Activated CD8-positive, alpha-beta memory T cell treated with anti-CD3 and anti-CD28 coated beads, Interleukin-2, amount 10 ng/mL, durations not matched to agents 7 days and 5 days (primary cell): Measurements from ENCODE around the gene SLC7A6. TPM values are rescaled to one million over a fixed set of nuclear protein-coding genes. Genes with fewer than 3 reads are reported as not detected.
"Not testable (repeated sequence)": the region's sequence is repeated elsewhere in the genome, so short reads cannot be mapped to it uniquely, and the experiment has no call there.

ENCODE experiments used
- ATAC-seq: fragments of 150-1000 bp; cut with Tn5 transposase; one replicate; pipeline ENCODE4 v1.10.0; 2021; ENCODE audit warnings: moderate library complexity
- CTCF ChIA-PET: fragments of 350-600 bp; sonication (Branson Sonifier 250); formaldehyde crosslinking; loops from one replicate; lab custom pipeline; 2021; ENCODE audit warnings: antibody characterized with exemption; lab: Charles Lee
- DNase-seq: peaks from one replicate; pipeline ENCODE4 v3.0.0-alpha.2; 2020
- H3K27ac Mint-ChIP-seq: one replicate; pipeline ENCODE4 v1.8.0; 2021; ENCODE audit warnings: mild to moderate bottlenecking, mixed read lengths
- H3K27me3 Mint-ChIP-seq: one replicate; pipeline ENCODE4 v1.8.0; 2021; ENCODE audit warnings: mixed read lengths
- H3K36me3 Mint-ChIP-seq: one replicate; pipeline ENCODE4 v1.8.0; 2021; ENCODE audit warnings: mild to moderate bottlenecking, mixed read lengths
- H3K4me1 Mint-ChIP-seq: one replicate; pipeline ENCODE4 v1.8.0; 2021; ENCODE audit warnings: mixed read lengths
- H3K4me3 Mint-ChIP-seq: one replicate; pipeline ENCODE4 v1.8.0; 2021; ENCODE audit warnings: mild to moderate bottlenecking, moderate library complexity, mixed read lengths
- H3K9me3 Mint-ChIP-seq: one replicate; pipeline ENCODE4 v1.8.0; 2022; ENCODE audit warnings: low read depth, mixed read lengths
- total RNA-seq, 2 experiments: library from RNA; stranded (reverse); gene quantifications; one replicate each; pipeline ENCODE4 v1.2.3, GENCODE V29; 2021

SLC7A6 gene
- total RNA-seq, 2 experiments from 2014 or later: 73.3 to 99.5 TPM

DNA sequence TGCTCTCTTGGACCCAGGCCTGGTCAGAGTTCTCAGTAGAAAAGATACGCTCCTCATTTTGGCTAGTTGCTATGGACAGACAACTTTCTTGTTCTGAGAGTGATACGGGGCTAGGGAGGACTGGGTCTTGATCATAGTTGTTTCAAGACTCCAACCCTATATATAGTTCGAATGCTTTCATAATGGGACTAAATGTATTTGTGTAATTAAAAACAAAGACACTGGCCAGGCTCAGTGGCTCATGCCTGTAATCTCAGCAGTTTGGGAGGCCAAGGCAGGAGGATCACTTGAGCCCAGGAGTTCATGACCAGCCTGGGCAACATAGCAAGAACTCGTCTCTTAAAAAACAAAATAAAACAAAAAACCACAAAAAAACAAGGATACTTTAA is 17.7 kb downstream of the SLC7A6 start:
- H3K4me3 Mint-ChIP-seq: no peak overlapping the region
- peak overlapping the region; percentile 58 for H3K27ac Mint-ChIP-seq
- H3K4me1 Mint-ChIP-seq: peaks cover 60% of the 10 kb centered on the region
- DNase-seq: no peak
- ATAC-seq: no peak
- CTCF ChIA-PET: interaction anchor here (1.0 to 1.2 kb wide), 2 partner anchors 14 to 18 kb away, joined by 3 to 5 read pairs; partner anchors contain the start of gene SLC7A6
- no peaks in the 10 kb centered on the region for H3K9me3 Mint-ChIP-seq
- peaks cover 40% of the 10 kb centered on the region for H3K36me3 Mint-ChIP-seq
- H3K27me3 Mint-ChIP-seq: no peaks in the 10 kb centered on the region

DNA sequence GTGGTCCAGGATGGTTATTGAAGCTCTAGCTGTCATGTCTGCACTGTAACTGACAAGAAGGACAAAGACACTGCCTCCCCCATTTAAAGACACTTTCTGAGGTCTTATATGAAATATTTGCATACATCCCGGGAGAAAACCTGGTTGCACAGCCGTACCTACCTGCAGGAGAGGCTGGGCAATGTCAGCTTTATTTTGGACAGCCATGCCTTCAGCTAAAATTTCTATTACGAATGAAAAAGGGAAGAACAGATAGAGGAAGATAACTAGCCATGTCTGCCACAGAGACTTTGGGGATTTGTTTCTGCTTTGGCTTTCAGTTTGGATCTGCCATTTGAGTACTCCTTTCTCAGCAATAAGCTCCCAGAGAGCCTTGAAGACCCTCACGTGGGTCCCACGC is 19.0 kb downstream of the SLC7A6 start:
- ATAC-seq (no peak), DNase-seq (no peak)
- CTCF ChIA-PET: interaction anchor here (0.8 to 10.9 kb wide), 9 partner anchors 10 to 85 kb away, joined by 3 to 200 read pairs (median 6); partner anchors contain the start of genes PRMT7, SLC7A6 and SLC7A6OS
- Mint-ChIP-seq H3K4me1 (peaks cover 73% of the 10 kb centered on the region), H3K4me3 (no peak overlapping the region), H3K27me3 (no peaks in the 10 kb centered on the region), H3K9me3 (no peaks in the 10 kb centered on the region), H3K27ac (peak overlapping the region; percentile 87), H3K36me3 (peaks cover 50% of the 10 kb centered on the region)

DNA sequence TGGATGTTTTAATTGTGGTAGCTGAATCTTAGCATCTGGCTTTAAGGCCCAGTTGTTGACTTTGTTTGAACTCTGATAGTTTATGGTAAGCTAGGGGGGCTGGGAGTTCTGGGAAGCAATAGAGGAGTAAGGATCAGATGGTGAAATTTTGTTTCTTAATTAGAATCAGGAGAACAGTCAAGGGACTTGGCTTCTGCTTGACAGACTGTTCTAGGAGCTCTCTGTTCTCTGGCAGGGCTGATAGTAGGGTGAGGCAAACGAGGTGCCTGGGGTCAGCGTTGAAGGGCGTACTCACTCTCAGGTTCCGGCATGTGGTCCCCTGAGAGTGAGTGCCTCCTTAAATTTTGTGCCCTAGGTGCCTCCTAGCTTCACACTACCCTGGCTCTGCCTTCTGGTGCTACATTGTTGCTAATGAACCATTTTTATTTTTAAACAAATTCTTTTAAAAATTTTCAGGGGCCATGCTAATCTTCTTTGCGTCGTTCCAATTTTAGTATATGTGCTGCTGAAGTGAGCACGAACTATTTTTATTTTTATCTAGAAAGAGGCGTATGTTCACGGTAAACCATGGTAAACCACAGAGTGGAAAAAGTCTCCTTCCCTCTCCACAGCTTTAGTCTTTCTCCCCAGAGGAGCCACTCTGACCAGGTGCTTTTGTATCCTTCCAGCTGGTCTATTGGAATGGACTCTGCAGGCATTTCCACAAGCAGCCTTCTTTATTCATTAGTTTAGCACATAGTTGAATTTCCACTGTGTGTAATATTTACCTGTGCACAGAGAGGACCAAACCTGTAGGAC is 19.7 kb downstream of the SLC7A6 start:
- Mint-ChIP-seq H3K27ac (peak overlapping the region; percentile 87), H3K36me3 (peaks cover 50% of the 10 kb centered on the region), H3K4me1 (peaks cover 76% of the 10 kb centered on the region), H3K27me3 (no peaks in the 10 kb centered on the region), H3K9me3 (no peaks in the 10 kb centered on the region), H3K4me3 (peak overlapping the region; percentile 54)
- DNase-seq: no peak
- ATAC-seq: peak; percentile 37
- CTCF ChIA-PET: interaction anchor here (0.6 to 10.9 kb wide), 12 partner anchors 7 to 85 kb away, joined by 3 to 200 read pairs (median 5); partner anchors contain the start of genes PRMT7, SLC7A6 and SLC7A6OS

DNA sequence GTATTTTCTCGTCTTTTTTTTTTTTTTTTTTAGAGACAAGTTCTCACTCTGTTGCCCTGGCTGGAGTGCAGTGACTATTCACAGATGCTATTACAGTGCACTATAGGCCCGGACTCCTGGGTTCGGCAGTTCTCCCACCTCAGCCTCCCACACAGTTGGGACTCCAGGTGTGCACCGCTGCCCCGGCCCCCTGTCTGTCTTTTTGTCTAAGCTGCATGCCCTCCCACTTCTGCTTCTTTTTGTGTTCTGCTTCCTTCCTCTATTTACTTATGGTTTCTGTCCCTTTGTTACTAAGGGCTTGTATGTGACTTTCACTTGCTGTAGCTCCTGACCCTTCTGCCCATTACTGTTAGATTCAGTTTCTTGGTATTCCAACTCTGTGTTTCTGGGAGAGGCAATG is 20.5 kb downstream of the SLC7A6 start:
- Mint-ChIP-seq H3K4me3 (peak overlapping the region; percentile 54), H3K4me1 (peaks cover 83% of the 10 kb centered on the region), H3K27me3 (no peaks in the 10 kb centered on the region), H3K27ac (peak overlapping the region; percentile 87), H3K36me3 (peaks cover 48% of the 10 kb centered on the region), H3K9me3 (no peaks in the 10 kb centered on the region)
- peak; percentile 21 for ATAC-seq
- DNase-seq: no peak
- CTCF ChIA-PET: interaction anchor here (0.9 to 10.9 kb wide), 12 partner anchors 8 to 236 kb away, joined by 3 to 200 read pairs (median 6); partner anchors contain the start of genes PRMT7, SLC7A6 and SLC7A6OS

DNA sequence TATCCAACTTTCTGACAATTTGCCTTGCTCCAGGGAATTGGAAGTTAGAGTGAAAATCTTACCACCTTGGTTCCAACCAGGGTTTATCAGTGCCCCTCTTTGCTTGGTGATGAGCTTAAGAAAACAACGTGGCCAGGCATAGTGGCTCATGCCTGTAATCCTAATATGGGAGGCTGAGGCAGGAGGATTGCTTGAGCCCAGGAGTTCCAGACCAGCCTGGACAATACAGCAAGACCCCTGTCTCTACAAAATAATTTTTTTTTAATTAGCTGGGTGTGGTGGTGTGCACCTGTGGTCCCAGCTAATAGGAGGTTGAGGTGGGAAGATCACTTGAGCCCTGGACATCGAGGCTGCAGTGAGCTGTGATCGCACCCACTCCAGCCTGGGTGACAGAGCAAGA is 21.4 kb downstream of the SLC7A6 start:
- Mint-ChIP-seq H3K27ac (peak overlapping the region; percentile 87), H3K36me3 (peaks cover 50% of the 10 kb centered on the region), H3K4me3 (peak overlapping the region; percentile 54), H3K27me3 (no peaks in the 10 kb centered on the region), H3K9me3 (no peaks in the 10 kb centered on the region), H3K4me1 (peaks cover 87% of the 10 kb centered on the region)
- DNase-seq: no peak
- no peak for ATAC-seq
- CTCF ChIA-PET: interaction anchor here (0.7 to 10.9 kb wide), 14 partner anchors 9 to 235 kb away, joined by 3 to 200 read pairs (median 6); partner anchors contain the start of genes PRMT7, SLC7A6 and SLC7A6OS

DNA sequence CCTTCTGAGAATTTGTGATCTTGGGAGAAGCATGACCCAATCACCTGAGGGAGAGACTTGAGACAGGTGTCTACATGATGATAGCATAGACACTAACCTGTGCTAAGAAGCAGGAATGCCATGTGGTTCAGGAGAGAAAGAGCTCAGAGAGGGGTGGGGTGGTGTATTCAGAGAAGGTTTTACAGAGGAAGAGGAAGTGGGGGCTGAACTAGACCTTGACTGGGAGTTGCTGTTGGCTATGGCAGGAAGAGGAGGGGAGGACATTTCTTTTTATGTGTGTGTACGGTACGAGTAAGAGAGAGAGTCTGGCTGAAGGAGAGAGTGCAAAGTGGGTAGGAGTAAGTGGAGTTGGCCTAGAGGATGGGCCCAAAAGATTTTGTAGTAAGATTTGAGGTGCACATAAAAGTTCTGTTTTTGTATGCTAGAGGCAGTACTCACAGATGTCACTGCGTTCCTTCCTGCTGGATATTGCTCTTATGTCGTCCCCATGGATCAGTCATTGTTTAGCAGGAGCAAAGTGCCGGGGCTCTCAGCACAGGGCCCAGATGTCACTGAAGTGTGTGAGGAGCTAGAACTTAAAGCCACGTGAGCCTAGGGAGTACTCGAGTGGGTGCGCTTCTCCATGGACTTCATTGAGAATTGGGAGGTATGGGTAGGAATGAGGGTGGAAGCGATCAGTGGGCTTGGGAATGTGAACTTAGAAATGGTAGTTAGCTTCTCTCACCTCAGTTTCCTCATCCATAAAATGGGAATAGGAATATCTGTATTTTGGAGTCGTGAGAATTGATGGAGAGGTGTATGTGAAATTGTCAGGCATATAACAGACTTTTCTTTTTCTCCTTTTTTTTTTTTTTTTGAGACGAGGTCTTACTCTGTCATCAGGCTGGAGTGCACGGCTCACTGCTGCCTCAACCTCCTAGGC is 22.1 kb downstream of the SLC7A6 start:
- no peaks in the 10 kb centered on the region for H3K9me3 Mint-ChIP-seq
- no peaks in the 10 kb centered on the region for H3K27me3 Mint-ChIP-seq
- DNase-seq (peak; percentile 53), ATAC-seq (peak; percentile 52)
- CTCF ChIA-PET: interaction anchor here (0.7 to 10.9 kb wide), 12 partner anchors 8 to 234 kb away, joined by 3 to 200 read pairs (median 6); partner anchors contain the start of genes PRMT7, SLC7A6 and SLC7A6OS
- peaks cover 88% of the 10 kb centered on the region for H3K4me1 Mint-ChIP-seq
- peak overlapping the region; percentile 87 for H3K27ac Mint-ChIP-seq
- peak overlapping the region; percentile 71 for H3K4me3 Mint-ChIP-seq
- H3K36me3 Mint-ChIP-seq: peaks cover 52% of the 10 kb centered on the region

DNA sequence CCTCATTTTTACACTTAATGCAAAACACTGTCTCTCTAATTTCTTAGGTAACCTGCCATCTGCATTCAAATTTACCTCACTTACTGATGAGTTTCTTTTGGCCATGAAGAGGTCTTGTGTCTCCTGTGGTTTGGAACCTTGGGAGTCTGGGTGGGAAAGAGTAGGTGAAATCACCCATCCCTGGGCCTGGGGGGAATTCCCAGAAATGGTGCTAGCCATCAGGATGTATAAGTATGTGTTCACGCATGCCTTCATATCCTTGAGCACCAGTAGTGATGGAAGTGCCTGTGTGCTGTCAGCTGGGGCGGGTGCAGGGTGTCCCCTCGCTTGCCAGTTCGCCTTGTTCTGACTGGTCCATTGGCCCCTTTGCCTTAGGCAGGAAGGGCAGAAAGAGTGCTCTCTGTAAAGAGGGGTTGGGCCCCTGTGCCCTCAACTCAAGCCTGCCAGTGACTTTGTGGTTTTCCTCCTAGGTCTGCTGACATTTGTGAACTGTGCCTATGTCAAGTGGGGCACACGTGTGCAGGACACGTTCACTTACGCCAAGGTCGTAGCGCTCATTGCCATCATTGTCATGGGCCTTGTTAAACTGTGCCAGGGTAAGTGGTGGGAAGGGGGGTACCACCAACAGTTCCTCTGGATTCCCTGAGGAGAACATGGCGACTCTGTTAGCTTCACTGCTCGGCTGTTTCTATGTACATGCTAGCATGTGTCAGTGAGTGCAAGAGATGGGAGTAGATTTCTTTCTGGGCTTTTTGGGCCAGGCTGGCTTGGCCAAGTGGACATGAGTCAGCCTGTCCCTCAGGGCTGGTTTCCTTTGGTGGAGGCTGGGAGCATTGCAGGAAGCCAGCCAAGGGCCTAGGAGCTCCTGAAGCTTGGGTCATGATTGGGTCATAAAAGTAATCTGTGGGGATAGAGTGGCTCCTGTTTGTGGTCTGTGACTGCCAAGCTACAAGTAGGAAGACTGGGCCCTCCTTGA is 23.2 kb downstream of the SLC7A6 start:
- ATAC-seq: no peak
- H3K36me3 Mint-ChIP-seq: peaks cover 50% of the 10 kb centered on the region
- H3K27me3 Mint-ChIP-seq: no peaks in the 10 kb centered on the region
- DNase-seq: peak; percentile 47
- CTCF ChIA-PET: interaction anchor here (1.2 to 10.9 kb wide), 5 partner anchors 11 to 42 kb away, joined by 3 to 200 read pairs (median 7); partner anchors contain the start of genes PRMT7, SLC7A6 and SLC7A6OS
- peak overlapping the region; percentile 84 for H3K27ac Mint-ChIP-seq
- H3K4me3 Mint-ChIP-seq: peak overlapping the region; percentile 15
- H3K4me1 Mint-ChIP-seq: peaks cover 89% of the 10 kb centered on the region
- no peaks in the 10 kb centered on the region for H3K9me3 Mint-ChIP-seq

DNA sequence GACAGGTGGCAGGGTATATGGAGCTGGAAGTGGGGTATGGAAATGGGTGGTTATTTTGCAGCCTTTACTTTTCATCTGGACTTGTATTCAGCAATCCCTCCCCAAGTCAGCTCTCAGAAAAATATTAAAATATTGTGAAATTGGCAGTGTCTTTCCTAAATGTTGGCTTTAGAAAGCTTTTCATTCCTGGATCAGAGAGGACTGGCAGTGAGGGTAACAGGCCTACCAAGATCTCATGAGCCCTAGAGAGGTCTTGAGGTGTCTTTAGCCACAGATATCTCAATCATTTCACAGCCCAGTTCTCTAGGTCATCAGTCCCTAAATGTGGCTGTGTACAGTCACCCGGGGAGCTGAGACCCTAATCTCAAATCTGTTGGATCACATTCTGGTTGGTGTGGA is 23.9 kb downstream of the SLC7A6 start:
- CTCF ChIA-PET: interaction anchor here (0.7 to 10.9 kb wide), 5 partner anchors 12 to 76 kb away, joined by 3 to 200 read pairs (median 4); partner anchors contain the start of genes PRMT7, SLC7A6 and SLC7A6OS
- H3K36me3 Mint-ChIP-seq: peaks cover 50% of the 10 kb centered on the region
- H3K27ac Mint-ChIP-seq: peak overlapping the region; percentile 84
- H3K27me3 Mint-ChIP-seq: no peaks in the 10 kb centered on the region
- H3K9me3 Mint-ChIP-seq: no peaks in the 10 kb centered on the region
- no peak for ATAC-seq
- no peak for DNase-seq
- no peak overlapping the region for H3K4me3 Mint-ChIP-seq
- H3K4me1 Mint-ChIP-seq: peaks cover 83% of the 10 kb centered on the region

DNA sequence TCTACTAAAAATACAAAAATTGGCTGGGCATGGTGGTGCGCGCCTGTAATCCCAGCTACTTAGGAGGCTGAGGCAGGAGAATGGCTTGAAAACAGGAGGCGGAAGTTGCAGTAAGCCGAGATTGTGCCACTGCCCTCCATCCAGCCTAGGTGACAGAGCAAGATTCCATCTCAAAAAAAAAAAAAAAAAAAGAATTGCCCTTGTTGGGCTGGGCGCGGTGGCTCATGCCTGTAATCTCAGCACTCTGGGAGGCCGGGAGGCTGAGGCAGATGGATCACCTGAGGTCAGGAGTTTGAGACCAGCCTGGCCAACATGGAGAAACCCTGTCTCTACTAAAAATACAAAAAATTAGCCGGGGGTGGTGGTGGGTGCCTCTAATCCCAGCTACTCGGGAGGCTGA is 24.5 kb downstream of the SLC7A6 start:
- CTCF ChIA-PET: interaction anchor here (0.7 to 10.9 kb wide), 6 partner anchors 12 to 77 kb away, joined by 3 to 200 read pairs (median 4); partner anchors contain the start of genes PRMT7, SLC7A6 and SLC7A6OS
- H3K27ac Mint-ChIP-seq: peak overlapping the region; percentile 84
- not testable (repeated sequence) for DNase-seq, H3K27me3 Mint-ChIP-seq, ATAC-seq, H3K4me3 Mint-ChIP-seq, H3K9me3 Mint-ChIP-seq
- peaks cover 78% of the 10 kb centered on the region for H3K4me1 Mint-ChIP-seq
- H3K36me3 Mint-ChIP-seq: peaks cover 52% of the 10 kb centered on the region

DNA sequence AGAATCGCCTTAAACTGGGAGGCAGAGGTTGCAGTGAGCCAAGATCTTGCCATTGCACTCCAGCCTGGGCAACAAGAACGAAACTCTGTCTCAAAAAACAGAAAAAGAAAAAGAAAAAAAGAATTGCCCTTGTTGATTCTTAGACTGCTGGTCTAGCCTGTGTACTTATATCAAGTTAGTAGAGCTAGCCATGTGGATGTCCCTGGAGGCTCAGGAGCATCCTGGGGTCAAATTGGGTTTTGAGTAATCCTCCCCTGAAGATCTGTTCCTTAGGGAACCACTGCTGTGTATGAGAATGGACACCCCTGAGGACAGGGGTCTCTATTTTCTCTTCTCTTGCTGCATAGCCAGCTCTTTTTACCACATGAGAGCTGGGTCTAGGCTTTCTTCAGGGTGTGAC is 24.9 kb downstream of the SLC7A6 start:
- DNase-seq (no peak), ATAC-seq (no peak)
- Mint-ChIP-seq H3K9me3 (no peaks in the 10 kb centered on the region), H3K4me3 (no peak overlapping the region), H3K27ac (peak overlapping the region; percentile 84), H3K27me3 (no peaks in the 10 kb centered on the region), H3K36me3 (peaks cover 53% of the 10 kb centered on the region), H3K4me1 (peaks cover 74% of the 10 kb centered on the region)
- CTCF ChIA-PET: interaction anchor here (0.8 to 10.9 kb wide), 7 partner anchors 11 to 27 kb away, joined by 3 to 200 read pairs (median 3); partner anchors contain the start of genes PRMT7, SLC7A6 and SLC7A6OS

DNA sequence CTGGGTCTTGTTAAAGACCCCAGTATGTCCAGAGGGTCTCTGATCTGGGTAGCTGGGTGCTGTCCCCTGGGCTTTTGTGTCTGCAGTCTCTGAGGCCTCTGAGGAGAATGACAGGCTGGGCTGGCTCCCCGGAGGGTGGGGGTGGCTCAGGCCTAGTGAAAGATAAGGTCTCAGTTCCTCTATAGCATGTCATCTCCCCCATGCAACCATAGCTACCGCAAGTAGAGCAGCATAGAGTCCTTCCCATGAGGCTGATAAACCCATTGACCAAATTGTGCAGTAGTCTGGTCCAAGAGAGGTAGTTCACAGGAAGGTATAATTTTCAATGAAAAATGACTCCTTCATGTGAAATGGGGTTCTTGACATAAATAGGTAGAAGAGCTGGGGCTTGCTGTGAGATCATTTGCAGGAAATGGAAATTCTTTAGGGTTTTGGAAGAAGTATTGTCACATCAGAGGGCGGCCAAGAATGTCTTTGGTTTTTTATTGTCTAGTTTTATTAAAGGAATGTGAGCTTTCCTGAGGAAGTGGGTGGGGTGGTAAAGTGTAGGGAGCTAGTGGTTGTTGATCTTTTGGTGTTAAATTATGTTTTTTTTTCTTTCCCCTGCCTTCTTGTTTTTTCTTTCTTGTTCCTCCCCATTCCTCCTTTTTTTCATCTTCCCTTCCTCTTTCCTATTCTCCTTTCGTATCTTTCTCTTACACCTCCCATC is 25.4 kb downstream of the SLC7A6 start:
- CTCF ChIA-PET: interaction anchor here (0.7 to 10.9 kb wide), 8 partner anchors 11 to 39 kb away, joined by 3 to 200 read pairs (median 4); partner anchors contain the start of genes PRMT7, SLC7A6 and SLC7A6OS
- peak overlapping the region; percentile 84 for H3K27ac Mint-ChIP-seq
- H3K4me1 Mint-ChIP-seq: peaks cover 68% of the 10 kb centered on the region
- H3K9me3 Mint-ChIP-seq: no peaks in the 10 kb centered on the region
- H3K27me3 Mint-ChIP-seq: no peaks in the 10 kb centered on the region
- peak overlapping the region; percentile 4 for H3K4me3 Mint-ChIP-seq
- peak; percentile 76 for ATAC-seq
- DNase-seq: peak; percentile 79
- H3K36me3 Mint-ChIP-seq: peaks cover 54% of the 10 kb centered on the region
